ENCODE data around the gene C16orf82. TPM values are rescaled to one million over a fixed set of nuclear protein-coding genes. Genes with fewer than 3 reads are reported as not detected.

Gene C16orf82
- total and polyA plus RNA-seq, 2 of the 8 experiments (the other 6 are each of a cell fraction or from before 2014, with no cell fraction given): not detected

GRCh38 chr16:27110524-27110896 is 43.8 kb downstream of the C16orf82 start:
- H2BK12ac ChIP-seq (ENCODE audit: low read depth, low read length): peak overlapping the region; percentile 35; the same call in 1 of the 2 replicates
- H3K27ac ChIP-seq (ENCODE audit: low read depth, low read length): no peak overlapping the region; the same call in 1 of the 2 replicates
- no peaks in the 10 kb centered on the region for H3K36me3 ChIP-seq (ENCODE audit: control insufficient read depth in 2 of 4, insufficient read depth in 4 of 4, low read length in 3 of 4)
- H3K4ac ChIP-seq (replicated peaks; ENCODE audit: insufficient read length, low read depth, low read length): no peak overlapping the region
- H3K9me3 ChIP-seq (ENCODE audit: insufficient read depth in 2 of 2, low read depth in 1 of 2, low read length in 1 of 2): no peaks in the 10 kb centered on the region
- peak overlapping the region; percentile 61 to 66 for H3K4me2 ChIP-seq (ENCODE audit: insufficient read depth in 1 of 2, low read depth in 2 of 2, low read length in 2 of 2)
- H4K91ac ChIP-seq (replicated peaks; ENCODE audit: insufficient read length, low read length): no peak overlapping the region
- no peak overlapping the region for H2BK120ac ChIP-seq (replicated peaks; ENCODE audit: low read depth, low read length)
- H4K5ac ChIP-seq (ENCODE audit: insufficient read length, low read depth, low read length): no peak overlapping the region
- H2BK20ac ChIP-seq (ENCODE audit: low read length): 0 out of 2 replicates have a peak overlapping the region, but pooled peaks have one; percentile 48
- H4K8ac ChIP-seq (ENCODE audit: extremely low read depth, insufficient read depth, low read length): peak overlapping the region; percentile 75; the same call in 1 of the 2 replicates
- H3K4me3 ChIP-seq (ENCODE audit: extremely low read depth in 1 of 4, insufficient read depth in 2 of 4, low read depth in 3 of 4, low read length in 4 of 4): peak overlapping the region in 3 of 4 experiments; percentile 11 to 64 (median 40); a peak in 3 of 8 replicates
- H2BK5ac ChIP-seq (ENCODE audit: low read depth, low read length): 0 out of 2 replicates have a peak overlapping the region, but pooled peaks have one; percentile 71
- peaks cover 3% of the 10 kb centered on the region; the same call in 1 of the 2 replicates for H3K23me2 ChIP-seq (ENCODE audit: low read depth, low read length)
- H3K9ac ChIP-seq (replicated peaks in 1 of 4; ENCODE audit: extremely low read depth in 1 of 4, low read depth in 3 of 4, low read length in 3 of 4): peak overlapping the region in 1 of 4 experiments; percentile 46; a peak in 1 of 7 replicates
- no peaks in the 10 kb centered on the region for H3K79me1 ChIP-seq (ENCODE audit: low read depth, low read length)
- ChIA-PET POLR2A (ENCODE audit: partially characterized antibody) (interaction anchor here (0.5 to 1.0 kb wide), 3 partner anchors 46 to 48 kb away, joined by 3 read pairs; no protein-coding TSS in a partner anchor), CTCF (ENCODE audit: partially characterized antibody) (interaction anchor here (0.6 to 1.7 kb wide), 28 partner anchors 9 to 1357 kb away, joined by 3 to 6 read pairs (median 4); no protein-coding TSS in a partner anchor)
- peaks cover 0 to 6% (median 1%) of the 10 kb centered on the region in 4 experiments; a peak in 5 of 7 replicates for H3K4me1 ChIP-seq (replicated peaks in 1 of 4; ENCODE audit: control insufficient read depth in 3 of 4, insufficient read depth in 4 of 4, low read length in 3 of 4)
- H3K27me3 ChIP-seq (replicated peaks in 1 of 4; ENCODE audit: control insufficient read depth in 3 of 4, extremely low read depth in 1 of 4, insufficient read depth in 3 of 4, low read length in 3 of 4): no peaks in the 10 kb centered on the region
- no peak for FAIRE-seq
- peak overlapping the region; percentile 83 for H3K18ac ChIP-seq (ENCODE audit: extremely low read depth, low read length)
- DNase-seq (ENCODE audit: low read depth in 1 of 2, low spot score in 2 of 2): no peak
- H2AFZ ChIP-seq (ENCODE audit: low read length): peak overlapping the region; percentile 87
- TF ChIP-seq SP4 (IDR thresholded peaks at IDR 0.05; ENCODE audit: low read length) (no peak), BRCA1 (IDR thresholded peaks at IDR 0.05; ENCODE audit: low read depth, low read length) (no peak), YY1 (IDR thresholded peaks at IDR 0.05; ENCODE audit: low read depth, low read length) (no peak), ATF3 (IDR thresholded peaks at IDR 0.05; ENCODE audit: insufficient read depth, low read depth, low read length) (no peak), POU5F1 (IDR thresholded peaks at IDR 0.05; ENCODE audit: low read depth, low read length) (no peak), ATF2 (IDR thresholded peaks at IDR 0.05; ENCODE audit: low read length) (no peak), FOSL1 (IDR thresholded peaks at IDR 0.05; ENCODE audit: insufficient read depth, low read depth, low read length) (no peak), RBBP5 (IDR thresholded peaks at IDR 0.05; ENCODE audit: borderline replicate concordance, low read depth, low read length) (no peak)
- no peak overlapping the region for H3K14ac ChIP-seq (ENCODE audit: insufficient read length)
- no peak overlapping the region for H3K23ac ChIP-seq (ENCODE audit: insufficient read length)
- H4K20me1 ChIP-seq (replicated peaks in 1 of 2; ENCODE audit: control insufficient read depth in 1 of 2, insufficient read depth in 2 of 2, low read length in 2 of 2): no peaks in the 10 kb centered on the region
- H2BK15ac ChIP-seq (ENCODE audit: low read length): peak overlapping the region; percentile 46; the same call in 1 of the 2 replicates
- H3K56ac ChIP-seq (replicated peaks; ENCODE audit: insufficient read length, low read depth, low read length): no peak overlapping the region
- WGBS, 2 experiments (ENCODE audit: extremely low coverage in 1 of 2, insufficient coverage in 1 of 2, insufficient read length in 1 of 2, insufficient replicate concordance in 2 of 2, low coverage in 1 of 2, low lambda C conversion rate in 2 of 2, missing lambda C conversion rate in 1 of 2): 72% methylated on average over 7 of the region's 7 CpGs; no CpG with 5 or more reads in 1 of the 2 experiments
- no peaks in the 10 kb centered on the region for H3K79me2 ChIP-seq (ENCODE audit: control insufficient read depth in 1 of 2, insufficient read depth in 2 of 2, low read length in 2 of 2)
- no peak overlapping the region for H2AK5ac ChIP-seq (ENCODE audit: low read depth, low read length)
